Heart right ventricle (tissue), 16 donors: ENCODE data around the gene PYGM. TPM values are rescaled to one million over a fixed set of nuclear protein-coding genes. Genes with fewer than 3 reads are reported as not detected.

Experiments
- ATAC-seq, 8 donors: fragments of 200-7000 bp; cut with Tn5 transposase; one replicate each; pipeline ENCODE4 v1.9.1; 2020; ENCODE audit warnings: mild to moderate bottlenecking in 8 of 8, moderate library complexity in 8 of 8, moderate number of reproducible peaks in 1 of 8
- DNase-seq, 2 donors: peaks; one replicate each; pipeline ENCODE4 v3.0.0-alpha.2; 2020
- H3K27ac ChIP-seq, 10 donors: fragments of 200-600 bp; sonication (generic) in 2 of 10; one replicate each; pipeline versions ENCODE4 v1.5.0 to v1.8.0; 2020 to 2022; ENCODE audit warnings: mild to moderate bottlenecking in 3 of 10
- H3K27me3 ChIP-seq, 7 donors: fragments of 200-600 bp; one replicate each; pipeline ENCODE4 v1.8.0; 2021 to 2022; ENCODE audit warnings: mild to moderate bottlenecking in 2 of 7
- H3K36me3 ChIP-seq, 9 donors: fragments of 200-600 bp; sonication (generic) in 1 of 9; one replicate each; pipeline versions ENCODE4 v1.5.0 to v1.8.0; 2020 to 2022; ENCODE audit warnings: mild to moderate bottlenecking in 2 of 9
- H3K4me1 ChIP-seq, 9 donors: fragments of 200-600 bp; sonication (generic) in 1 of 9; one replicate each; pipeline versions ENCODE4 v1.5.0 to v1.8.0; 2020 to 2022; ENCODE audit warnings: mild to moderate bottlenecking in 4 of 9
- H3K4me3 ChIP-seq, 10 donors: fragments of 200-600 bp; sonication (generic) in 2 of 10; one replicate each; pipeline versions ENCODE4 v1.5.0 to v1.8.0; 2020 to 2022; ENCODE audit warnings: mild to moderate bottlenecking in 7 of 10, moderate library complexity in 2 of 10
- H3K9me3 ChIP-seq, 11 donors: fragments of 200-600 bp in 10 of 11; sonication (generic) in 2 of 11; one replicate each; pipeline versions ENCODE4 v1.5.0 to v1.8.0; 2013 to 2022; ENCODE audit warnings: mild to moderate bottlenecking in 2 of 11, control low read depth in 1 of 11, moderate library complexity in 1 of 11
- CTCF ChIP-seq, 9 donors: fragments of 200-600 bp; sonication (generic) in 2 of 9; IDR thresholded peaks; one replicate each; pipeline versions ENCODE4 v1.5.0 to v1.8.0; 2021 to 2022; ENCODE audit warnings: antibody characterized with exemption in 9 of 9, mild to moderate bottlenecking in 5 of 9, moderate library complexity in 1 of 9
- WGBS, 2 donors: extraction: QIAGEN DNeasy Blood & Tissue Kit; methylation state at CpG; one replicate each; pipeline ENCODE4 v1.1.7; 2013; ENCODE audit warnings: inconsistent platforms in 1 of 2; 5-methylcytosine and 5-hydroxymethylcytosine counted together
- intact Hi-C, 10 donors: fragments of 100-400 bp; cut with DNase I; formaldehyde crosslinking; loops; one replicate each; pipeline versions ENCODE4 v1.11.1 to v1.14.2; 2022
- polyA plus RNA-seq, 2 donors: library from polyadenylated mRNA; stranded (reverse); fragments of 200-250 nt; gene quantifications; one replicate each; pipeline ENCODE4 v1.2.3, GENCODE V29; 2013
- total RNA-seq, 10 donors: library from RNA; stranded (reverse); fragmentation: NEBNext Ultra II Directional in 3 of 10; extraction: Animal tissue kit (Norgen Biotek cat#: 25700) in 3 of 10; gene quantifications; one replicate each; pipeline versions ENCODE4 v1.2.1 to v1.2.4, GENCODE V29; 2021 to 2023
- donor health status: Arrhythmogenic right ventricular cardiomyopathy.
- donor health status: ischemic (EF 13 %, LVEDD 7.1; RV severe dilation, severe dysfunction).
- donor health status: healthy with polysubstance abuse.
- donor health status: DM: no; HTN: yes; CAD: no.
- donor health status: DM: no; HTN: no; CAD: no.
- donor health status: ischemic (EF 25% LVEDD 6.9; RV normal size, moderate dysfunction).
- donor health status: ischemic (EF 25% LVEDD 5.7; RV mildly dilated, moderate dysfunction).
- donor health status: healthy.
- donor health status: DM: yes; HTN: yes; CAD: no.
- donor health status: Ischemic cardiomyopathy.
- donor health status: ischemic (EF 35%, LVEDD 5.7; RV mildly dilated, moderate dysfunction).
- donor health status: nonischemic (EF 11% LVEDD 7.7; RV severe dilation, severe dysfunction).
- donor health status: DM: yes; HTN: yes; CAD: no.
- donor health status: PGD.
- donor health status: ischemic (EF 29% LVEDD 5.4; RV normal size, mild dysfunction).
- donor health status: nonischemic (EF 23%, LVEDD 6.1; RV moderate dilation, normal function).

Gene PYGM
- total and polyA plus RNA-seq, 12 donors, result 11.3 to 249 (median 115) TPM

- Histone ChIP-seq H3K9me3 (no peaks in the 10 kb centered on the region), H3K4me1 (peaks cover 20 to 59% (median 53%) of the 10 kb centered on the region in 9 donors), H3K36me3 (peaks cover 0 to 49% (median 38%) of the 10 kb centered on the region in 9 donors), H3K4me3 (peak overlapping the region; percentile 65 to 99 (median 89)), H3K27me3 (no peaks in the 10 kb centered on the region), H3K27ac (peak overlapping the region; percentile 98 to 100 (median 100))
- peak; percentile 12 to 34 (median 30) for ATAC-seq
- intact Hi-C loops, result loop anchor here in 2 of 10 donors (1.0 to 10.0 kb wide), 4 partner anchors 13 to 337 kb away; partner anchors contain the start of genes MAP4K2 (in 1 of the 2), RASGRP2 (in 1 of the 2), TM7SF2 (in 1 of the 2) and ZNHIT2 (in 1 of the 2)
- TF ChIP-seq CTCF (IDR thresholded peaks at IDR 0.05), result no peak
- DNase-seq, result peak; percentile 80 to 87
- 0% methylated on average over 53 to 97 of the region's 98 CpGs for WGBS, 2 donors
Measured at GRCh38 chr11:64777449-64778222, 17.9 kb upstream of the PYGM start.

DNA sequence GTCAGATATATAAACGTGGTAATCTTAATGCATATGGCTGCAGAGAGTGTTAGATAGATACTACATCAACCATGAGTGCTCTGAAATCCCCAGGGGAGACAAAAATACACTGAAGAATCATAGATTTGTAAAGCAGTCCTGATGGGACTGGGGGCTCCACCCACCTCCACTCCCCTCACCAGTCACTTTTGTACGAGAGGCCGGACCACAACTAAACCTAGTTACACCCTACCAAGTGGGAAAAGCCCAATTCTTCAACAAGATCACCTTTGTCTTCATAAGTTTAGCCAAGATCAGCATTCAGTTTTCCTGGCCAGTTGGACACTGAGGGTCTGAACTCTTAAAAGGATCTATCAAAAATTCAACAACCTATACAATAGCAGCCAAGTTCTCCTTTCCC, 17.1 kb upstream of the PYGM start:
- Histone ChIP-seq H3K9me3 (no peaks in the 10 kb centered on the region), H3K27me3 (no peaks in the 10 kb centered on the region), H3K4me1 (peaks cover 20 to 66% (median 61%) of the 10 kb centered on the region in 9 donors), H3K27ac (peak overlapping the region in 7 of 10 donors; percentile 23 to 100 (median 73)), H3K4me3 (peak overlapping the region; percentile 59 to 99 (median 78)), H3K36me3 (peaks cover 0 to 52% (median 42%) of the 10 kb centered on the region in 9 donors)
- WGBS, 2 donors, result 7 to 15% methylated on average over 3 of the region's 3 CpGs
- intact Hi-C loops, result loop anchor here in 1 of 10 donors (1.0 to 10.0 kb wide), 3 partner anchors 13 to 338 kb away; partner anchors contain the start of genes RASGRP2, TM7SF2 and ZNHIT2
- no peak for ATAC-seq
- TF ChIP-seq CTCF (IDR thresholded peaks at IDR 0.05), result no peak
- no peak for DNase-seq

DNA sequence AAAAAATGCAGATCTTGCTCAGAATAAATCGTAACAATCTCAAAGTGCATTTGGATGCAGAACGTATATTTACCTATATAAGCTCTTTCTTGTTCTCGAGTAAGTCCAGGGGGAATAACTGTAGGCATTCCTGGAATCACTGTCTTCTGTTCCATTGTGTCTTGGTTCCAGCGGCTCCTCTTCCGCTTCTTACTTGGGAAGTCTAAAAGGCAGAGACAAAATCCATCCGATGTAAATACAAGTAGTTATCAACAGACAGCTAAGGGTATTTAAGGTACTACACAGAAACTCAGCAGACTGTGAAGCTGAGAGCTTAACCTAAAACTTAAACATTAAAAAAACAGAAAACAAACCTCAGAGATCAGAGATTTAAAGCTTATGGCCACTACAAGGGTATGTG, 16.7 kb upstream of the PYGM start:
- 41 to 47% methylated on average over 6 of the region's 6 CpGs for WGBS, 2 donors
- Histone ChIP-seq H3K4me1 (peaks cover 20 to 70% (median 65%) of the 10 kb centered on the region in 9 donors), H3K36me3 (peaks cover 0 to 56% (median 46%) of the 10 kb centered on the region in 9 donors), H3K27ac (peak overlapping the region in 2 of 10 donors; percentile 44 to 73), H3K4me3 (peak overlapping the region in 9 of 10 donors; percentile 59 to 99 (median 87)), H3K27me3 (no peaks in the 10 kb centered on the region), H3K9me3 (no peaks in the 10 kb centered on the region)
- DNase-seq, result no peak
- intact Hi-C loops, result loop anchor here in 1 of 10 donors (5.0 to 10.0 kb wide), 2 partner anchors 34 to 338 kb away; partner anchors contain the start of genes RASGRP2, TM7SF2 and ZNHIT2
- TF ChIP-seq CTCF (IDR thresholded peaks at IDR 0.05), result no peak
- no peak for ATAC-seq

DNA sequence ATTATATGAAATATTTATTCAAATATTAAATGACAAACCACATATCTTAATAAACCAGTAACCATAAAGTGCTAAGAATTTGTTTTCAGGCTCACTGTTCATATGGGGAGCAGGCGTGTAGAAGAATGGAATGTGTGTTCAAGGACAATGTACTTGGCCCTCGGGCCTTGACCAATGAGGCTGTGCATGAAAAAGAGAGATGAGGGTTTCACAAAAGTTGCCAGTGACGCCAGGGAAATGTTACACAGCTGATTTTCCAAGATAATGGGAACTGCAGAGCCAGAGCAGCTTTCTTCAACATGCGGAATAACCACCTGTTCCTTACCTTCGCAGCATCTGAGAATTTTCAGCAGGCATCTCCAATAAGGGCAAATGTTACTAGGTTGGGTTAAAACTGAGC, 14.4 kb upstream of the PYGM start:
- DNase-seq (no peak), ATAC-seq (no peak)
- Histone ChIP-seq H3K27me3 (no peaks in the 10 kb centered on the region), H3K4me1 (peaks cover 20 to 69% (median 60%) of the 10 kb centered on the region in 9 donors), H3K9me3 (no peaks in the 10 kb centered on the region), H3K36me3 (peaks cover 0 to 79% (median 69%) of the 10 kb centered on the region in 9 donors), H3K27ac (peak overlapping the region in 1 of 10 donors; percentile 1), H3K4me3 (no peak overlapping the region)
- 63 to 68% methylated on average over 5 of the region's 5 CpGs for WGBS, 2 donors
- TF ChIP-seq CTCF (IDR thresholded peaks at IDR 0.05), result no peak
- intact Hi-C loops, result loop anchor here in 1 of 10 donors (10.0 kb wide), 1 partner anchor 341 kb away; the partner anchor contains the start of genes TM7SF2 and ZNHIT2
